K562 (cell line): ENCODE data around the gene GNRHR. TPM values are rescaled to one million over a fixed set of nuclear protein-coding genes. Genes with fewer than 3 reads are reported as not detected.

Source experiments
- ATF1 ChIP-seq, 2 experiments: fragments of 450-650 bp in 1 of 2; IDR thresholded peaks; 2 replicates each; pipeline ENCODE4 v1.6.1; 2016; ENCODE audit warnings: missing compliant biosample characterization in 1 of 2, missing genetic modification characterization in 1 of 2
- HNRNPK ChIP-seq: fragments of 200-400 bp; formaldehyde crosslinking; IDR thresholded peaks from one replicate; pipeline ENCODE4 v1.6.1; 2018; ENCODE audit warnings: mild to moderate bottlenecking, low read depth, low read length; ENCODE audit not compliant: poor library complexity, severe bottlenecking
- MECOM ChIP-seq: fragments of 250-450 bp; sonication (Bioruptor Pico); IDR thresholded peaks from 2 replicates; pipeline ENCODE4 v1.8.0; 2022; ENCODE audit warnings: inconsistent platforms
- MEF2D ChIP-seq: conservative IDR thresholded peaks from 2 replicates; pipeline ENCODE4 v1.6.1; 2016; ENCODE audit warnings: low read depth, missing genetic modification characterization, missing compliant biosample characterization
- TAF15 ChIP-seq: fragments of 200-400 bp; formaldehyde crosslinking; IDR thresholded peaks from 2 replicates; pipeline ENCODE4 v1.6.1; 2017; ENCODE audit warnings: mild to moderate bottlenecking, low read depth, low read length, moderate library complexity
- XRCC3 ChIP-seq: fragments of 450-650 bp; IDR thresholded peaks from 2 replicates; pipeline ENCODE4 v1.6.1; 2017; ENCODE audit warnings: mild to moderate bottlenecking, moderate library complexity
- XRCC4 ChIP-seq: IDR thresholded peaks from one replicate; pipeline ENCODE4 v1.6.1; 2011; ENCODE audit not compliant: insufficient read depth, insufficient read length; ENCODE audit errors: extremely low read depth
- ZC3H4 ChIP-seq: sonication (generic); formaldehyde crosslinking; IDR thresholded peaks from 2 replicates; pipeline ENCODE4 v1.9.0; 2021; ENCODE audit warnings: missing genetic modification reagents, borderline replicate concordance
- ZNF175 ChIP-seq: fragments of 200-800 bp; sonication (Bioruptor generic); IDR thresholded peaks from 2 replicates; pipeline ENCODE4 v1.6.1; 2016; ENCODE audit warnings: low read depth, mild to moderate bottlenecking, missing genetic modification characterization, missing compliant biosample characterization
- ZNF668 ChIP-seq: fragments of 250-450 bp; sonication (Bioruptor Pico); IDR thresholded peaks from 2 replicates; pipeline ENCODE4 v1.8.0; 2022; ENCODE audit warnings: mild to moderate bottlenecking, inconsistent platforms
- polyA plus RNA-seq, 8 experiments: library from polyadenylated mRNA; depleted of rRNA in 4 of 8; stranded (reverse) in 5 of 8; unstranded in 3 of 8; fragments of >200 nt; fragmentation: Nextera tagmentation in 2 of 8; fragmentation: Illumina TruSeq in 1 of 8; extraction: Ambion mirVana in 2 of 8; extraction: Trizol in 1 of 8; gene quantifications; 2 replicates each; pipeline versions ENCODE4 v1.2.1 to v1.2.3, GENCODE V29; 2011 to 2014; ENCODE audit warnings: inconsistent platforms in 1 of 8, missing spikeins in 1 of 8
- total RNA-seq, 7 experiments: library from RNA; depleted of rRNA in 6 of 7; stranded (reverse); fragments of >200 nt in 6 of 7; fragmentation: Illumina TruSeq in 2 of 7; extraction: Trizol in 2 of 7; gene quantifications; 2 replicates each; pipeline versions ENCODE4 v1.2.1 to v1.2.3, GENCODE V29; 2011 to 2021; ENCODE audit warnings: low replicate concordance in 1 of 7
- TF ChIP-seq, protein P1 (sequence below): sonication (generic); formaldehyde crosslinking; IDR thresholded peaks from 2 replicates; pipeline ENCODE4 v1.8.1; 2022; ENCODE audit warnings: missing genetic modification reagents
- TF ChIP-seq, protein P2 (sequence below), 2 experiments: fragments of 450-650 bp; IDR thresholded peaks; 2 replicates each; pipeline ENCODE4 v1.6.1; 2018; ENCODE audit warnings: mild to moderate bottlenecking in 2 of 2, low read depth in 1 of 2; ENCODE audit not compliant: partially characterized antibody in 2 of 2
- TF ChIP-seq, protein P3 (sequence below), 2 experiments: fragments of 450-650 bp in 1 of 2; sonication (generic) in 1 of 2; formaldehyde crosslinking in 1 of 2; IDR thresholded peaks; 2 replicates each; pipeline versions ENCODE4 v1.7.1 to v1.9.0; 2016 to 2022; ENCODE audit warnings: inconsistent platforms in 1 of 2, mild to moderate bottlenecking in 1 of 2, missing genetic modification reagents in 1 of 2

Gene GNRHR
- total and polyA plus RNA-seq, 9 of the 15 experiments (the other 6 are each of a cell fraction or from before 2014, with no cell fraction given), result 0.06 to 0.13 TPM; not detected in 7

DNA sequence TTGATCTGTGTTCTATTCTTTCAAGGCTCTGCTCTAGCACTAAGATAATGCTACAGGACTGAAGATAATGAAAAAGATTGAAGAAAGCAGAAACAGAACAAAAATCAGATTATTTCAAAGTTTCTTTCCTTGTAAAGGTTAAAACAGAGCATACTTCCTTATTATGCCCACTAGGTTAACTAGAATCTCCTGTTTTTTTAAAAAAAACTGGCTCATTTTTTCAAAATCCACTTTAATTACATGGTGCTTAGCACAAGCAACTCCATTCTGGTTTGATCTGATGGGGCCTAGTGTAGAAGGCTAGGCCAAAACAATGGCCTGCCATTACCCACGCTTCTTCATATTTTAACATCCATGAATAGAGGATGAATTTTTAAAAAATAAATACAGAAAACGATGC, 52.0 kb downstream of the GNRHR start (continued):
- TF ChIP-seq, protein P1, sequence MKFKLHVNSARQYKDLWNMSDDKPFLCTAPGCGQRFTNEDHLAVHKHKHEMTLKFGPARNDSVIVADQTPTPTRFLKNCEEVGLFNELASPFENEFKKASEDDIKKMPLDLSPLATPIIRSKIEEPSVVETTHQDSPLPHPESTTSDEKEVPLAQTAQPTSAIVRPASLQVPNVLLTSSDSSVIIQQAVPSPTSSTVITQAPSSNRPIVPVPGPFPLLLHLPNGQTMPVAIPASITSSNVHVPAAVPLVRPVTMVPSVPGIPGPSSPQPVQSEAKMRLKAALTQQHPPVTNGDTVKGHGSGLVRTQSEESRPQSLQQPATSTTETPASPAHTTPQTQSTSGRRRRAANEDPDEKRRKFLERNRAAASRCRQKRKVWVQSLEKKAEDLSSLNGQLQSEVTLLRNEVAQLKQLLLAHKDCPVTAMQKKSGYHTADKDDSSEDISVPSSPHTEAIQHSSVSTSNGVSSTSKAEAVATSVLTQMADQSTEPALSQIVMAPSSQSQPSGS (CRISPR knock-in tag), result no peak
- TF ChIP-seq, protein P2, sequence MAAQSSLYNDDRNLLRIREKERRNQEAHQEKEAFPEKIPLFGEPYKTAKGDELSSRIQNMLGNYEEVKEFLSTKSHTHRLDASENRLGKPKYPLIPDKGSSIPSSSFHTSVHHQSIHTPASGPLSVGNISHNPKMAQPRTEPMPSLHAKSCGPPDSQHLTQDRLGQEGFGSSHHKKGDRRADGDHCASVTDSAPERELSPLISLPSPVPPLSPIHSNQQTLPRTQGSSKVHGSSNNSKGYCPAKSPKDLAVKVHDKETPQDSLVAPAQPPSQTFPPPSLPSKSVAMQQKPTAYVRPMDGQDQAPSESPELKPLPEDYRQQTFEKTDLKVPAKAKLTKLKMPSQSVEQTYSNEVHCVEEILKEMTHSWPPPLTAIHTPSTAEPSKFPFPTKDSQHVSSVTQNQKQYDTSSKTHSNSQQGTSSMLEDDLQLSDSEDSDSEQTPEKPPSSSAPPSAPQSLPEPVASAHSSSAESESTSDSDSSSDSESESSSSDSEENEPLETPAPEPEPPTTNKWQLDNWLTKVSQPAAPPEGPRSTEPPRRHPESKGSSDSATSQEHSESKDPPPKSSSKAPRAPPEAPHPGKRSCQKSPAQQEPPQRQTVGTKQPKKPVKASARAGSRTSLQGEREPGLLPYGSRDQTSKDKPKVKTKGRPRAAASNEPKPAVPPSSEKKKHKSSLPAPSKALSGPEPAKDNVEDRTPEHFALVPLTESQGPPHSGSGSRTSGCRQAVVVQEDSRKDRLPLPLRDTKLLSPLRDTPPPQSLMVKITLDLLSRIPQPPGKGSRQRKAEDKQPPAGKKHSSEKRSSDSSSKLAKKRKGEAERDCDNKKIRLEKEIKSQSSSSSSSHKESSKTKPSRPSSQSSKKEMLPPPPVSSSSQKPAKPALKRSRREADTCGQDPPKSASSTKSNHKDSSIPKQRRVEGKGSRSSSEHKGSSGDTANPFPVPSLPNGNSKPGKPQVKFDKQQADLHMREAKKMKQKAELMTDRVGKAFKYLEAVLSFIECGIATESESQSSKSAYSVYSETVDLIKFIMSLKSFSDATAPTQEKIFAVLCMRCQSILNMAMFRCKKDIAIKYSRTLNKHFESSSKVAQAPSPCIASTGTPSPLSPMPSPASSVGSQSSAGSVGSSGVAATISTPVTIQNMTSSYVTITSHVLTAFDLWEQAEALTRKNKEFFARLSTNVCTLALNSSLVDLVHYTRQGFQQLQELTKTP (IDR thresholded peaks at IDR 0.05; ENCODE audit: low read depth in 1 of 2, partially characterized antibody in 2 of 2), result peak in 1 of 2 experiments; percentile 31
- TF ChIP-seq, protein P3, sequence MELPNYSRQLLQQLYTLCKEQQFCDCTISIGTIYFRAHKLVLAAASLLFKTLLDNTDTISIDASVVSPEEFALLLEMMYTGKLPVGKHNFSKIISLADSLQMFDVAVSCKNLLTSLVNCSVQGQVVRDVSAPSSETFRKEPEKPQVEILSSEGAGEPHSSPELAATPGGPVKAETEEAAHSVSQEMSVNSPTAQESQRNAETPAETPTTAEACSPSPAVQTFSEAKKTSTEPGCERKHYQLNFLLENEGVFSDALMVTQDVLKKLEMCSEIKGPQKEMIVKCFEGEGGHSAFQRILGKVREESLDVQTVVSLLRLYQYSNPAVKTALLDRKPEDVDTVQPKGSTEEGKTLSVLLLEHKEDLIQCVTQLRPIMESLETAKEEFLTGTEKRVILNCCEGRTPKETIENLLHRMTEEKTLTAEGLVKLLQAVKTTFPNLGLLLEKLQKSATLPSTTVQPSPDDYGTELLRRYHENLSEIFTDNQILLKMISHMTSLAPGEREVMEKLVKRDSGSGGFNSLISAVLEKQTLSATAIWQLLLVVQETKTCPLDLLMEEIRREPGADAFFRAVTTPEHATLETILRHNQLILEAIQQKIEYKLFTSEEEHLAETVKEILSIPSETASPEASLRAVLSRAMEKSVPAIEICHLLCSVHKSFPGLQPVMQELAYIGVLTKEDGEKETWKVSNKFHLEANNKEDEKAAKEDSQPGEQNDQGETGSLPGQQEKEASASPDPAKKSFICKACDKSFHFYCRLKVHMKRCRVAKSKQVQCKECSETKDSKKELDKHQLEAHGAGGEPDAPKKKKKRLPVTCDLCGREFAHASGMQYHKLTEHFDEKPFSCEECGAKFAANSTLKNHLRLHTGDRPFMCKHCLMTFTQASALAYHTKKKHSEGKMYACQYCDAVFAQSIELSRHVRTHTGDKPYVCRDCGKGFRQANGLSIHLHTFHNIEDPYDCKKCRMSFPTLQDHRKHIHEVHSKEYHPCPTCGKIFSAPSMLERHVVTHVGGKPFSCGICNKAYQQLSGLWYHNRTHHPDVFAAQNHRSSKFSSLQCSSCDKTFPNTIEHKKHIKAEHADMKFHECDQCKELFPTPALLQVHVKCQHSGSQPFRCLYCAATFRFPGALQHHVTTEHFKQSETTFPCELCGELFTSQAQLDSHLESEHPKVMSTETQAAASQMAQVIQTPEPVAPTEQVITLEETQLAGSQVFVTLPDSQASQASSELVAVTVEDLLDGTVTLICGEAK (IDR thresholded peaks at IDR 0.05), result no peak
- TF ChIP-seq, protein P3 (CRISPR knock-in tag; IDR thresholded peaks at IDR 0.05), result no peak
- TF ChIP-seq HNRNPK, result no peak
- no peak for TF ChIP-seq ATF1 (CRISPR knock-in tag; IDR thresholded peaks at IDR 0.05)
- TF ChIP-seq ATF1 (tag; IDR thresholded peaks at IDR 0.05), result 0 out of 2 replicates have a peak, but pooled peaks have one; percentile 16
- peak; percentile 80 for TF ChIP-seq MECOM (CRISPR knock-in tag)
- TF ChIP-seq TAF15, result no peak
- no peak for TF ChIP-seq ZC3H4 (CRISPR knock-in tag)
- peak; percentile 95 for TF ChIP-seq ZNF175 (CRISPR knock-in tag)
- no peak for TF ChIP-seq XRCC4
- TF ChIP-seq MEF2D (tag), result peak; percentile 74
- no peak for TF ChIP-seq XRCC3
- peak; percentile 90 for TF ChIP-seq ZNF668 (CRISPR knock-in tag)
